Measurements from ENCODE around the gene POLR2E.

POLR2E gene

GRCh38 chr19:1067341-1067957 lies 27.7 kb downstream of the POLR2E start:
- Histone ChIP-seq H3K27ac (ENCODE audit: low read length) (no peak overlapping the region), H3K4me3 (ENCODE audit: low read length) (peak overlapping the region; percentile 23; the same call in 1 of the 2 replicates), H3K27me3 (ENCODE audit: control insufficient read depth, insufficient read depth, low read length) (no peaks in the 10 kb centered on the region), H3K4me1 (ENCODE audit: control insufficient read depth, insufficient read depth, low read length) (peaks cover 10% of the 10 kb centered on the region), H3K36me3 (ENCODE audit: control insufficient read depth, insufficient read depth, low read length) (no peaks in the 10 kb centered on the region; the same call in 1 of the 2 replicates), H3K9me3 (ENCODE audit: control insufficient read depth, insufficient read depth, low read length) (no peaks in the 10 kb centered on the region)
- WGBS (ENCODE audit: insufficient coverage, insufficient read length), result no CpG with 5 or more reads among the region's 38 CpGs
- DNase-seq (ENCODE audit: low read depth, low spot score), result no peak

- DNase-seq (ENCODE audit: low read depth, low spot score), result no peak
- WGBS (ENCODE audit: insufficient coverage, insufficient read length), result no CpG with 5 or more reads among the region's 61 CpGs
- no peak within 1 kb of the TSS for H3K27ac ChIP-seq (ENCODE audit: low read length)
Measured at GRCh38 chr19:1066748-1067340, 28.3 kb downstream of the POLR2E start, which contains the start of gene ARHGAP45. ARHGAP45 (plus strand) TSS chr19:1067167; CDS start chr19:1067406, 239 bp downstream.

GRCh38 chr19:1066251-1066747 lies 28.9 kb downstream of the POLR2E start:
- no peak overlapping the region for H3K4me3 ChIP-seq (ENCODE audit: low read length)
- no peak overlapping the region for H3K27ac ChIP-seq (ENCODE audit: low read length)
- no peaks in the 10 kb centered on the region for H3K27me3 ChIP-seq (ENCODE audit: control insufficient read depth, insufficient read depth, low read length)
- DNase-seq (ENCODE audit: low read depth, low spot score), result no peak
- no CpG with 5 or more reads among the region's 17 CpGs for WGBS (ENCODE audit: insufficient coverage, insufficient read length)
- H3K9me3 ChIP-seq (ENCODE audit: control insufficient read depth, insufficient read depth, low read length), result no peaks in the 10 kb centered on the region
- H3K4me1 ChIP-seq (ENCODE audit: control insufficient read depth, insufficient read depth, low read length), result peaks cover 10% of the 10 kb centered on the region
- no peaks in the 10 kb centered on the region; the same call in 1 of the 2 replicates for H3K36me3 ChIP-seq (ENCODE audit: control insufficient read depth, insufficient read depth, low read length)

More at GRCh38 chr19:1066748-1067340, 28.3 kb downstream of the POLR2E start, which contains the start of gene ARHGAP45:
- Histone ChIP-seq H3K4me3 (ENCODE audit: low read length) (peak within 1 kb of the TSS; percentile 23; the same call in 1 of the 2 replicates), H3K4me1 (ENCODE audit: control insufficient read depth, insufficient read depth, low read length) (peaks cover 10% of the 10 kb centered on the region), H3K36me3 (ENCODE audit: control insufficient read depth, insufficient read depth, low read length) (no peaks in the 10 kb centered on the region; the same call in 1 of the 2 replicates), H3K27me3 (ENCODE audit: control insufficient read depth, insufficient read depth, low read length) (no peaks in the 10 kb centered on the region), H3K9me3 (ENCODE audit: control insufficient read depth, insufficient read depth, low read length) (no peaks in the 10 kb centered on the region)

GRCh38 chr19:1065606-1066109 lies 29.5 kb downstream of the POLR2E start:
- H3K9me3 ChIP-seq (ENCODE audit: control insufficient read depth, insufficient read depth, low read length), result no peaks in the 10 kb centered on the region
- DNase-seq (ENCODE audit: low read depth, low spot score), result no peak
- H3K27ac ChIP-seq (ENCODE audit: low read length), result no peak overlapping the region
- H3K27me3 ChIP-seq (ENCODE audit: control insufficient read depth, insufficient read depth, low read length), result no peaks in the 10 kb centered on the region
- H3K4me3 ChIP-seq (ENCODE audit: low read length), result no peak overlapping the region
- no CpG with 5 or more reads among the region's 17 CpGs for WGBS (ENCODE audit: insufficient coverage, insufficient read length)
- no peaks in the 10 kb centered on the region for H3K36me3 ChIP-seq (ENCODE audit: control insufficient read depth, insufficient read depth, low read length)
- peaks cover 8% of the 10 kb centered on the region for H3K4me1 ChIP-seq (ENCODE audit: control insufficient read depth, insufficient read depth, low read length)

GRCh38 chr19:1064661-1065605 lies 30.2 kb downstream of the POLR2E start:
- peaks cover 8% of the 10 kb centered on the region for H3K4me1 ChIP-seq (ENCODE audit: control insufficient read depth, insufficient read depth, low read length)
- H3K27me3 ChIP-seq (ENCODE audit: control insufficient read depth, insufficient read depth, low read length), result no peaks in the 10 kb centered on the region
- no peak for DNase-seq (ENCODE audit: low read depth, low spot score)
- peak overlapping the region; percentile 28; the same call in 1 of the 2 replicates for H3K4me3 ChIP-seq (ENCODE audit: low read length)
- H3K36me3 ChIP-seq (ENCODE audit: control insufficient read depth, insufficient read depth, low read length), result no peaks in the 10 kb centered on the region
- H3K27ac ChIP-seq (ENCODE audit: low read length), result no peak overlapping the region
- no CpG with 5 or more reads among the region's 60 CpGs for WGBS (ENCODE audit: insufficient coverage, insufficient read length)
- H3K9me3 ChIP-seq (ENCODE audit: control insufficient read depth, insufficient read depth, low read length), result no peaks in the 10 kb centered on the region

GRCh38 chr19:1063909-1064660 lies 31.1 kb downstream of the POLR2E start:
- DNase-seq (ENCODE audit: low read depth, low spot score), result no peak
- Histone ChIP-seq H3K4me3 (ENCODE audit: low read length) (peak overlapping the region; percentile 28; the same call in 1 of the 2 replicates), H3K4me1 (ENCODE audit: control insufficient read depth, insufficient read depth, low read length) (peaks cover 8% of the 10 kb centered on the region), H3K9me3 (ENCODE audit: control insufficient read depth, insufficient read depth, low read length) (no peaks in the 10 kb centered on the region), H3K27ac (ENCODE audit: low read length) (no peak overlapping the region), H3K36me3 (ENCODE audit: control insufficient read depth, insufficient read depth, low read length) (no peaks in the 10 kb centered on the region), H3K27me3 (ENCODE audit: control insufficient read depth, insufficient read depth, low read length) (no peaks in the 10 kb centered on the region)
- WGBS (ENCODE audit: insufficient coverage, insufficient read length), result no CpG with 5 or more reads among the region's 37 CpGs

GRCh38 chr19:1063030-1063908 lies 31.9 kb downstream of the POLR2E start:
- Histone ChIP-seq H3K4me1 (ENCODE audit: control insufficient read depth, insufficient read depth, low read length) (peaks cover 8% of the 10 kb centered on the region), H3K9me3 (ENCODE audit: control insufficient read depth, insufficient read depth, low read length) (0 out of 2 replicates have a peak, but pooled peaks cover 3% of the 10 kb centered on the region), H3K27me3 (ENCODE audit: control insufficient read depth, insufficient read depth, low read length) (no peaks in the 10 kb centered on the region), H3K4me3 (ENCODE audit: low read length) (no peak overlapping the region), H3K36me3 (ENCODE audit: control insufficient read depth, insufficient read depth, low read length) (peaks cover 3% of the 10 kb centered on the region; the same call in 1 of the 2 replicates), H3K27ac (ENCODE audit: low read length) (no peak overlapping the region)
- DNase-seq (ENCODE audit: low read depth, low spot score), result no peak
- WGBS (ENCODE audit: insufficient coverage, insufficient read length), result no CpG with 5 or more reads among the region's 37 CpGs

GRCh38 chr19:1062387-1063029 lies 32.7 kb downstream of the POLR2E start:
- Histone ChIP-seq H3K9me3 (ENCODE audit: control insufficient read depth, insufficient read depth, low read length) (peaks cover 3% of the 10 kb centered on the region; the same call in 1 of the 2 replicates), H3K27me3 (ENCODE audit: control insufficient read depth, insufficient read depth, low read length) (no peaks in the 10 kb centered on the region), H3K4me1 (ENCODE audit: control insufficient read depth, insufficient read depth, low read length) (peaks cover 8% of the 10 kb centered on the region), H3K4me3 (ENCODE audit: low read length) (no peak overlapping the region), H3K27ac (ENCODE audit: low read length) (no peak overlapping the region), H3K36me3 (ENCODE audit: control insufficient read depth, insufficient read depth, low read length) (peaks cover 5% of the 10 kb centered on the region; the same call in 1 of the 2 replicates)
- no peak for DNase-seq (ENCODE audit: low read depth, low spot score)
- WGBS (ENCODE audit: insufficient coverage, insufficient read length), result no CpG with 5 or more reads among the region's 17 CpGs

Data from iPS DF 6.9 (cell line).